Vagina (tissue), 2 donors: ENCODE results near the gene SOX18. TPM values are rescaled to one million over a fixed set of nuclear protein-coding genes. Genes with fewer than 3 reads are reported as not detected.
A peak's percentile ranks its signal among the peaks of the same experiment; 100 is the strongest.

Experiments used
- DNase-seq, 2 donors: peaks; one replicate each; pipeline ENCODE4 v3.0.0-alpha.2; 2017; ENCODE audit errors: extremely low spot score in 2 of 2
- H3K27ac ChIP-seq: fragments of 200-600 bp; sonication (generic); one replicate; pipeline ENCODE4 v1.5.1; 2019
- H3K27me3 ChIP-seq: fragments of 200-600 bp; sonication (generic); one replicate; pipeline ENCODE4 v1.5.1; 2019
- H3K36me3 ChIP-seq, 2 donors: fragments of 200-600 bp; sonication (generic); one replicate each; pipeline ENCODE4 v1.5.1; 2017 to 2019
- H3K4me1 ChIP-seq: fragments of 200-600 bp; sonication (generic); one replicate; pipeline ENCODE4 v1.5.1; 2019
- H3K4me3 ChIP-seq, 2 donors: fragments of 200-600 bp; sonication (generic); 1 replicate in 1 of 2; 2 replicates in 1 of 2; pipeline ENCODE4 v1.5.1; 2016 to 2019
- H3K9me3 ChIP-seq: fragments of 200-600 bp; sonication (generic); one replicate; pipeline ENCODE4 v1.5.1; 2019
- CTCF ChIP-seq, 3 experiments: fragments of 450-650 bp in 2 of 3; fragments of 200-600 bp in 1 of 3; sonication (generic) in 1 of 3; IDR thresholded peaks; one replicate each; pipeline ENCODE4 v1.5.1; 2017 to 2019; ENCODE audit warnings: antibody characterized with exemption in 3 of 3, mild to moderate bottlenecking in 2 of 3, moderate library complexity in 2 of 3
- POLR2A ChIP-seq, 2 donors: fragments of 450-650 bp; IDR thresholded peaks; one replicate each; pipeline ENCODE4 v1.6.1; 2017; ENCODE audit warnings: antibody characterized with exemption in 2 of 2, mild to moderate bottlenecking in 2 of 2, moderate library complexity in 2 of 2
- POLR2AphosphoS5 ChIP-seq, 2 donors: sonication (generic); formaldehyde crosslinking; IDR thresholded peaks; one replicate each; pipeline ENCODE4 v1.9.0; 2017; ENCODE audit warnings: antibody characterized with exemption in 2 of 2, mild to moderate bottlenecking in 2 of 2, low read depth in 1 of 2; ENCODE audit not compliant: insufficient read depth in 1 of 2
- intact Hi-C: fragments of 100-400 bp; cut with DNase I; formaldehyde crosslinking; loops from one replicate; pipeline ENCODE4 v1.15.1; 2023
- total RNA-seq: library from RNA; depleted of rRNA; stranded (reverse); fragments of >200 nt; gene quantifications from one replicate; pipeline ENCODE4 v1.2.3, GENCODE V29; 2016

Gene SOX18
- total RNA-seq, 1 donor from 2014 or later = 57.2 TPM

DNA sequence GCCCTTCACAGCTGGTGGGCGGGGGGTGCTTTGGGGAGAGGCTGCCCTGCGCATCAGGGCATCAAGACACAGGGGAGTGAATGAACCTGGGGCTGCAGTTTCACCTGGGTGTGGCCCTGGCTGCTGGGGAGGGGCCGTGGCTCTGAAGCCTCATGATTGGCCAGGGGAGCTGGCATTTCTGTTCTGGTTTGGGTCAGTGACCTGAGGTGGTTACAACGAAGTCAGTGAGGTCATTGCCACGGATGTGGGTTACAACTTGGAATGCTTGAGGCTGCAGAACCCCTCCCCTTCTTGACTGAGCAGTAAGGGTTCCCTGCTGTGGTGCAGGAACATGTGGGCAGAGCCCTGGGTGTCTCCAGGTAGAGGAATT, 16.5 kb upstream of the SOX18 start:
- TF ChIP-seq POLR2AphosphoS5 (IDR thresholded peaks at IDR 0.05; ENCODE audit: insufficient read depth in 1 of 2, low read depth in 1 of 2) (no peak), POLR2A (IDR thresholded peaks at IDR 0.05) (no peak), CTCF (IDR thresholded peaks at IDR 0.05) (no peak)
- Histone ChIP-seq H3K4me1 (peaks cover 33% of the 10 kb centered on the region), H3K36me3 (peaks cover 0 to 3% of the 10 kb centered on the region in 2 donors), H3K27ac (no peak overlapping the region), H3K4me3 (no peak overlapping the region), H3K27me3 (no peaks in the 10 kb centered on the region), H3K9me3 (no peaks in the 10 kb centered on the region)
- intact Hi-C loops = no loop called here
- DNase-seq = no peak

DNA sequence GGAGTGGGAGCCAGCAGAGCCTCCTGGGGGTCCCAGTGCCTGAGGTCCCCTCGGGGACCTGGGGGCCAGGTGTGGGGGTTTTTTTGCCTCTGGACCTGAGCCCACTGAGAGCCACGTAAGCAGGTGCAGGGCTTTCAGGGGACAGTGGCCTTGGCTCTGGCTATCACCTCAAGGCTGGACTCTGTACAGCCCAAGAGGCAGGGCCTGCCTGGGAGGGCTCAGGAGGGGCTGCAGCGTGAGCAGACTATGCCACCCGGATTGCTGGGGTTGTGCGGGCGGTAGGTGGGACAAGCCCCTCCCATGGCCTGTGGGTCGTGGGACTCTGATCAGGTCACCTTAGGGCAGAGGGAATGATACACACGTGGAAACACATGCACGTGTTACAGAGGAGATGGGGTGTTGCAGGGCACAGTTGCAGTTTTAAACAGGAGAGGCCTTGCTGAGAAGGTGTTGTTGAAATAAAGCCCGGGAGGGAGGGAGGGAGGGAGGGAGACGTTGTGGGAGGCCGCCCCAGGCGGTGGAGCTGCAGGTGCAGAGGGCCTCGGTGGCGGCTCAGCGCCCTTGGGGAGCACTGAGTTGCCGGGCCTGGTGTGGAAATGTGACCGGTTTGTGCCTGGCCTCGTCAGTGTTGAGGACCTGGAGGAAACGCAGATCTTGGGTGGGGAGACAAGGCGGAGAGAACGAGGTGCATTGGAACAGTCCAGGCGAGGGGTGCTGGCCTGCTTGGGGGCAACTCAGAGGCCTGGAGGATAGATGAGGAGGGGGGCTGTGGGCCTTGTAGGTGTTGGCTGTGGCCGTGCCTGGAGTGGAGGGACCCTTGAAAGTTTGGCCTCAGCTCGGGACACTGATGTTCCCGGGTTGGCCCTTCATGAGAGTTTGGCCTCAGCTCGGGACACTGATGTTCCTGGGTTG, 15.9 kb upstream of the SOX18 start:
- no peaks in the 10 kb centered on the region for H3K27me3 ChIP-seq

DNA sequence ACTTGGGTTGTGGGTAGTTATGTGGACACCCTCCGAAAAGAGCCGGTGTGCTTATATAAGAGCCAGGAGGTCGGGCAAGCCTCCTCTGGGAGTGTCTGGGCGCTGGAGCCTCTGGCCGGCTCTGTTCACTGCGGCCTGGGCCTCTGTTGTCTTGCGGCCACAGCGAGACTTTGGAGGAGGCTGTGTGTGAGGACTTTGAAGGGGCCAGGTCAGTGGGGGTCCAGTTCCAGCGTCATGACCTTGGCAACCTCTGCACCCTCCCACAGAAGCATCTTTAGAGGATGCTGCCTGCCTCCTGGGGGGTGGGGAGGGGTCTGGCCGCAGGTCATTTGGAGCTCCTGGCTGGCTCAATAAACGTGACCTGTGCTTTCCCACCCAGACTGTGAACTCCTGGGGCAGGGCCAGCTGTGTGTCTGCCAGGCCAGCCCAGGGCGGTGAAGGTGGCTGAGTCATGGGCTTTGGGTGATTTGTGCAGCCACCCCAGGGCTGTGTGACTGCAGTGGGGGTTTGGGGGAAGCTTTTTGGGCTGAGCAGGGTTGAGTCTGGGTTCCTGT, 14.8 kb upstream of the SOX18 start:
- Histone ChIP-seq H3K4me3 (peak overlapping the region; percentile 82), H3K4me1 (peaks cover 33% of the 10 kb centered on the region), H3K27me3 (no peaks in the 10 kb centered on the region), H3K9me3 (no peaks in the 10 kb centered on the region), H3K36me3 (no peaks in the 10 kb centered on the region), H3K27ac (peak overlapping the region; percentile 82)
- no peak for DNase-seq
- intact Hi-C loops = no loop called here
- TF ChIP-seq POLR2A (IDR thresholded peaks at IDR 0.05) (no peak), POLR2AphosphoS5 (IDR thresholded peaks at IDR 0.05; ENCODE audit: insufficient read depth in 1 of 2, low read depth in 1 of 2) (no peak)

More for the DNA sequence above, 15.9 kb upstream of the SOX18 start:
- TF ChIP-seq CTCF (IDR thresholded peaks at IDR 0.05) = no peak
- no peak for TF ChIP-seq POLR2AphosphoS5 (IDR thresholded peaks at IDR 0.05; ENCODE audit: insufficient read depth in 1 of 2, low read depth in 1 of 2)
- TF ChIP-seq POLR2A (IDR thresholded peaks at IDR 0.05) = no peak
- Histone ChIP-seq H3K9me3 (no peaks in the 10 kb centered on the region), H3K4me3 (no peak overlapping the region), H3K27ac (no peak overlapping the region), H3K36me3 (peaks cover 0 to 2% of the 10 kb centered on the region in 2 donors), H3K4me1 (peaks cover 33% of the 10 kb centered on the region)
- intact Hi-C loops = no loop called here
- DNase-seq = no peak

GRCh38 chr20:64063389-64064144, 14.1 kb upstream of the SOX18 start:
- H3K36me3 ChIP-seq = no peaks in the 10 kb centered on the region
- no peak for DNase-seq
- intact Hi-C loops = no loop called here
- peak overlapping the region; percentile 82 for H3K4me3 ChIP-seq
- H3K9me3 ChIP-seq = no peaks in the 10 kb centered on the region
- H3K27me3 ChIP-seq = no peaks in the 10 kb centered on the region
- peaks cover 33% of the 10 kb centered on the region for H3K4me1 ChIP-seq
- peak overlapping the region; percentile 82 for H3K27ac ChIP-seq
- TF ChIP-seq POLR2A (IDR thresholded peaks at IDR 0.05) = no peak
- TF ChIP-seq POLR2AphosphoS5 (IDR thresholded peaks at IDR 0.05; ENCODE audit: insufficient read depth in 1 of 2, low read depth in 1 of 2) = no peak
- TF ChIP-seq CTCF (IDR thresholded peaks at IDR 0.05) = no peak

- H3K36me3 ChIP-seq = no peaks in the 10 kb centered on the region
- peak within 1 kb of the TSS; percentile 82 for H3K4me3 ChIP-seq
- H3K9me3 ChIP-seq = no peaks in the 10 kb centered on the region
- H3K4me1 ChIP-seq = peaks cover 33% of the 10 kb centered on the region
- TF ChIP-seq CTCF (IDR thresholded peaks at IDR 0.05) (peak in 1 of 3 experiments; percentile 4), POLR2A (IDR thresholded peaks at IDR 0.05) (peak in 1 of 2 donors; percentile 12), POLR2AphosphoS5 (IDR thresholded peaks at IDR 0.05; ENCODE audit: insufficient read depth in 1 of 2, low read depth in 1 of 2) (peak; percentile 87 to 93)
- peak in 1 of 2 donors; percentile 96 for DNase-seq
- intact Hi-C loops = no loop called here
- no peaks in the 10 kb centered on the region for H3K27me3 ChIP-seq
- H3K27ac ChIP-seq = peak within 1 kb of the TSS; percentile 82
These were observed 13.4 kb upstream of the SOX18 start, which contains the start of gene TCEA2 for GRCh38 chr20:64062596-64063388. TCEA2 (plus strand) TSS chr20:64063198; CDS start chr20:64063313, 115 bp downstream.
